ENCODE results near the gene HSD17B8. TPM values are rescaled to one million over a fixed set of nuclear protein-coding genes. Genes with fewer than 3 reads are reported as not detected.

The HSD17B8 gene
- total RNA-seq, 1 donor from 2014 or later: 3.5 TPM

DNA sequence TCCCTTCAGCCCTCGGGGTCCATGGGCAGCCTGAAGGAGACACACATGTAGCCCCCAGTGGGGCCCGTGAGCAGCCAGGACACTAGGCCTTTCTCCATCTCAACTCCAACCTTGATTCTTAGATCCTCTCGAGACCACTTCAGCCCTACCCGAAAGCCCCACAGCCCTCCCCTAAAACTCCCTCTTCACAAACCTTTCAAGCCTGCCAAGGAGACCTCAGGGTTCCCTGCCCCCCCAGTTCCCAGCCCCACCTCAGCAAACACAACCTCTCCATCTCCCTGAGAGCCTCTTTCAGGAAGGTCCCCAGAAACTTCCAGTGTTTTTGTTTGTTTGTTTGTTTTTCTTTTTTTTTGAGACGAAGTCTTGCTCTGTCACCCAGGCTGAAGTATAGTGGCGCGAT, 23.3 kb upstream of the HSD17B8 start:
- H3K36me3 Mint-ChIP-seq (ENCODE audit: unreplicated experiment): no peaks in the 10 kb centered on the region
- no peaks in the 10 kb centered on the region for H3K9me3 Mint-ChIP-seq (ENCODE audit: unreplicated experiment)
- no peak overlapping the region for H3K27ac Mint-ChIP-seq (ENCODE audit: unreplicated experiment)
- peaks cover 1% of the 10 kb centered on the region for H3K27me3 Mint-ChIP-seq (ENCODE audit: unreplicated experiment)
- no peak for DNase-seq (ENCODE audit: extremely low spot score, unreplicated experiment)
- H3K4me3 Mint-ChIP-seq (ENCODE audit: unreplicated experiment): no peak overlapping the region
- TF ChIP-seq, protein P1, sequence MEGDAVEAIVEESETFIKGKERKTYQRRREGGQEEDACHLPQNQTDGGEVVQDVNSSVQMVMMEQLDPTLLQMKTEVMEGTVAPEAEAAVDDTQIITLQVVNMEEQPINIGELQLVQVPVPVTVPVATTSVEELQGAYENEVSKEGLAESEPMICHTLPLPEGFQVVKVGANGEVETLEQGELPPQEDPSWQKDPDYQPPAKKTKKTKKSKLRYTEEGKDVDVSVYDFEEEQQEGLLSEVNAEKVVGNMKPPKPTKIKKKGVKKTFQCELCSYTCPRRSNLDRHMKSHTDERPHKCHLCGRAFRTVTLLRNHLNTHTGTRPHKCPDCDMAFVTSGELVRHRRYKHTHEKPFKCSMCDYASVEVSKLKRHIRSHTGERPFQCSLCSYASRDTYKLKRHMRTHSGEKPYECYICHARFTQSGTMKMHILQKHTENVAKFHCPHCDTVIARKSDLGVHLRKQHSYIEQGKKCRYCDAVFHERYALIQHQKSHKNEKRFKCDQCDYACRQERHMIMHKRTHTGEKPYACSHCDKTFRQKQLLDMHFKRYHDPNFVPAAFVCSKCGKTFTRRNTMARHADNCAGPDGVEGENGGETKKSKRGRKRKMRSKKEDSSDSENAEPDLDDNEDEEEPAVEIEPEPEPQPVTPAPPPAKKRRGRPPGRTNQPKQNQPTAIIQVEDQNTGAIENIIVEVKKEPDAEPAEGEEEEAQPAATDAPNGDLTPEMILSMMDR (IDR thresholded peaks at IDR 0.05): no peak
- H3K4me1 Mint-ChIP-seq (ENCODE audit: unreplicated experiment): peaks cover 24% of the 10 kb centered on the region

DNA sequence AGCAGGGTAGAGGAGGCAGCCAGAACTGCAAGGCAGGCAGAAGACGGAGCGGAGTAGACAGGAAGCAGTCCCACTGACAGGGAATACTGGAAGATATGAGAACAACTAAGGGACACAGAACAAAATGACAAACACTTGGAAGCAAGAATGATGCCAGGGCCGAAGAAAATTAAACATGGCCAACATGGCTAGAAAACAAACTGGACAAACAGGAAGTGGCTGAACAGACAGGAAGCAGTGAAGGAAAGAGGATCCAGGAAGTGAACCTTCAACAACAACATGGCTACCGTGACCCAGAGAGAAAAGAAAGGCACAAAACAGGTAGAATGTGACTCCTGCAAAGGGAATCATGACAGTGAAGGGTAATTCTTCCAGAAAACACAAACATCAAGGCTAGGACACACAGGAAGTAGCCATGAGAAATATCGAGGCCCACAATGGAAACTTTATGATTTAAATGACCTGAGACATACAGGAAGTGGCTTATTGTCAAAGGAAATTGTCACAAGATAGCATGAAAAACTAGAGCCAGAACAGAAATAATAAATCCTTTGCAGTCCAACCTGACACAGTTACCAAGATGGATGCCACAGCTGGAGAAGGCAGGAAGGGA, 21.3 kb upstream of the HSD17B8 start:
- Mint-ChIP-seq H3K4me1 (ENCODE audit: unreplicated experiment) (peaks cover 4% of the 10 kb centered on the region), H3K36me3 (ENCODE audit: unreplicated experiment) (peaks cover 7% of the 10 kb centered on the region), H3K27me3 (ENCODE audit: unreplicated experiment) (peaks cover 13% of the 10 kb centered on the region), H3K27ac (ENCODE audit: unreplicated experiment) (no peak overlapping the region), H3K4me3 (ENCODE audit: unreplicated experiment) (no peak overlapping the region), H3K9me3 (ENCODE audit: unreplicated experiment) (no peaks in the 10 kb centered on the region)
- TF ChIP-seq, protein P1 (IDR thresholded peaks at IDR 0.05): no peak
- DNase-seq (ENCODE audit: extremely low spot score, unreplicated experiment): no peak

DNA sequence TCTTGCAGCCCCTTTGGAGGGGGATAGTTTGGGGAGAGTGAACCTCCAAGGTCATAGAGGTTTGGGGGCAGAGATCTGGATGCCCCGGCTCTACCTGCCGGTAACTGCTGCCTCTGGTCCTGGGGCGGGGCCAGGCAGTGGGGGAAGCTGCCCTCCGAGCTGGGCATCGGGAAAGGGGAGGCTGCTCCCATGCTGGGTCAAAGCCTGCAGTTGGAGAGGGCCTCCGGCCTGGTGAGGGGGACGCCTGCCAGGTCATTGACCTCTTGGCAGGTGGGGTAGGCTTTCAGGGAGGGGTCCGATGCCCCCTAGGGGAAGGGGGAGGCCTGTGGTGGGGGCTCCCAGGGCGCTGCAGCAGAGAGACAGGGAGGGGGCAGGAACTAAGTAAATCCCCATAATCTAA, 19.3 kb upstream of the HSD17B8 start:
- peaks cover 19% of the 10 kb centered on the region for H3K27me3 Mint-ChIP-seq (ENCODE audit: unreplicated experiment)
- H3K36me3 Mint-ChIP-seq (ENCODE audit: unreplicated experiment): peaks cover 7% of the 10 kb centered on the region
- no peak overlapping the region for H3K27ac Mint-ChIP-seq (ENCODE audit: unreplicated experiment)
- no peak overlapping the region for H3K4me3 Mint-ChIP-seq (ENCODE audit: unreplicated experiment)
- DNase-seq (ENCODE audit: extremely low spot score, unreplicated experiment): no peak
- no peaks in the 10 kb centered on the region for H3K9me3 Mint-ChIP-seq (ENCODE audit: unreplicated experiment)
- TF ChIP-seq, protein P1 (IDR thresholded peaks at IDR 0.05): no peak
- H3K4me1 Mint-ChIP-seq (ENCODE audit: unreplicated experiment): peaks cover under 1% of the 10 kb centered on the region

DNA sequence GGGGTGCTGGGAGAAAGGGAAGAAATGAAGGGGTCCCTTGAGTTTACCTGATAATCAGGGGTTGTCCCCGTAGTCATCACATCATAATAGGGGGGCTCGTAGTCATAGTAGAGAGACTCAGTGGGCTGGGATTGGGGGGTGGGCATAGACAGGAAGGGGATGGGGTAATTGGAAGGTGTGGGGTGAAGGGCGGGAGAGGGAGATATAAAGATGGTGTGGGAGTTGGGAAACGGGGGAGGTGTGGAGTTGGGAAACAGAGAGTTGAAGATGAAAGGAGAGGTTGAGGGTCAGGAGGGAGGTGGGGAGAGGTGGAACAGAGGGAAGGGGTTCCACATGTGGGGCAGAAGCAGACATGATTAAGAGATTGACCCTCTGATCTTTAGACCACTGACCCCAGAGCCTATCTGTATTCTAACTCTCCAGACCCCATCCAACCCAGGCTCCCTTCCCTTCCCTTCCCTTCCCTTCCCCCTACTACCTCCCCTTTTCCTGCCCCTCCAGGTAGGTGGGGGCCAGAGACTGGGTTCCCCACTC, 18.7 kb upstream of the HSD17B8 start:
- Mint-ChIP-seq H3K36me3 (ENCODE audit: unreplicated experiment) (peaks cover 7% of the 10 kb centered on the region), H3K27me3 (ENCODE audit: unreplicated experiment) (peaks cover 21% of the 10 kb centered on the region), H3K27ac (ENCODE audit: unreplicated experiment) (no peak overlapping the region), H3K4me3 (ENCODE audit: unreplicated experiment) (no peak overlapping the region), H3K4me1 (ENCODE audit: unreplicated experiment) (peaks cover 4% of the 10 kb centered on the region), H3K9me3 (ENCODE audit: unreplicated experiment) (no peaks in the 10 kb centered on the region)
- no peak for DNase-seq (ENCODE audit: extremely low spot score, unreplicated experiment)
- TF ChIP-seq, protein P1 (IDR thresholded peaks at IDR 0.05): no peak

DNA sequence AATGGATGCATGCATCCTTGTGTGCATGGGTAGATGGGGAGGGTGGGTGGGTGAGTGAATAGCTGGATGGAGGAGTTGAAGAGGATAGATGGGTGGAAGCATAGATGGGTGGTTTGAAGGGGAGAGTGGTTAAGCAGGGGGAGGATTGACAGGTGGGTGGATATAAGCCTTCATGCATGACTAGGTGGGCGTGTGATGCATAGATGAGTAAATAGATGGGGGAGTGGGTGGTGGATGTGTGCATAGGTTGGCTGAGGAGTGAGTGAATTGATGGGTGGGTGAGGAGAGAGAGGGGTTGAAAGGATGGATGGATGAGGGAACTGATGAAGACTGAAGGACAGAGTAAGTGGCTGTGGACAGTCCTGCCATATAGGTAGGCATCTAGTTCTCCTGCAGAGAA, 16.6 kb upstream of the HSD17B8 start:
- H3K4me1 Mint-ChIP-seq (ENCODE audit: unreplicated experiment): peaks cover 22% of the 10 kb centered on the region
- no peak overlapping the region for H3K27ac Mint-ChIP-seq (ENCODE audit: unreplicated experiment)
- H3K27me3 Mint-ChIP-seq (ENCODE audit: unreplicated experiment): peaks cover 21% of the 10 kb centered on the region
- H3K9me3 Mint-ChIP-seq (ENCODE audit: unreplicated experiment): no peaks in the 10 kb centered on the region
- DNase-seq (ENCODE audit: extremely low spot score, unreplicated experiment): no peak
- TF ChIP-seq, protein P1 (IDR thresholded peaks at IDR 0.05): no peak
- no peak overlapping the region for H3K4me3 Mint-ChIP-seq (ENCODE audit: unreplicated experiment)
- peaks cover 7% of the 10 kb centered on the region for H3K36me3 Mint-ChIP-seq (ENCODE audit: unreplicated experiment)
